CD14-positive monocyte (primary cell): Measurements from ENCODE around the gene RGS9. TPM values are rescaled to one million over a fixed set of nuclear protein-coding genes. Genes with fewer than 3 reads are reported as not detected.

Experiments
- DNase-seq, 3 donors: peaks; one replicate each; pipeline ENCODE4 v3.0.0-alpha.2; 2011 to 2022
- H2AFZ ChIP-seq: 2 replicates; pipeline ENCODE4 v1.6.0; 2012; ENCODE audit warnings: mild to moderate bottlenecking, low read depth, low read length, inconsistent platforms; ENCODE audit not compliant: insufficient read depth, poor library complexity, severe bottlenecking
- H3K27ac ChIP-seq, 2 donors: 1 replicate in 1 of 2; 2 replicates in 1 of 2; pipeline ENCODE4 v1.5.1; 2012 to 2013; ENCODE audit warnings: low read length in 2 of 2, control low read depth in 1 of 2, inconsistent platforms in 1 of 2, low read depth in 1 of 2, mild to moderate bottlenecking in 1 of 2
- H3K27me3 ChIP-seq, 2 donors: one replicate each; pipeline versions ENCODE4 v1.6.0 to v1.6.1; 2011 to 2013; ENCODE audit warnings: low read length in 2 of 2; ENCODE audit not compliant: control insufficient read depth in 2 of 2, insufficient read depth in 2 of 2
- H3K36me3 ChIP-seq, 2 donors: replicated peaks in 1 of 2; 1 replicate in 1 of 2; 2 replicates in 1 of 2; pipeline versions ENCODE4 v1.5.1 to v1.6.1; 2012 to 2013; ENCODE audit warnings: low read length in 2 of 2, control low read depth in 1 of 2, inconsistent platforms in 1 of 2, mild to moderate bottlenecking in 1 of 2; ENCODE audit not compliant: insufficient read depth in 2 of 2, control insufficient read depth in 1 of 2
- H3K4me1 ChIP-seq, 2 donors: 1 replicate in 1 of 2; 2 replicates in 1 of 2; pipeline versions ENCODE4 v1.5.1 to v1.6.1; 2012 to 2013; ENCODE audit warnings: low read length in 2 of 2, control low read depth in 1 of 2, inconsistent platforms in 1 of 2, mild to moderate bottlenecking in 1 of 2, moderate library complexity in 1 of 2; ENCODE audit not compliant: insufficient read depth in 2 of 2, control insufficient read depth in 1 of 2
- H3K4me2 ChIP-seq: replicated peaks from 2 replicates; pipeline ENCODE3; 2012; ENCODE audit warnings: low read length, moderate library complexity, mild to moderate bottlenecking; ENCODE audit not compliant: poor library complexity, severe bottlenecking; ENCODE audit errors: extremely low read depth
- H3K4me3 ChIP-seq, 3 experiments: fragments of 200-600 bp in 1 of 3; sonication (generic) in 1 of 3; replicated peaks in 1 of 3; 1 replicate in 2 of 3; 2 replicates in 1 of 3; pipeline ENCODE4 v1.5.1; 2011 to 2013; ENCODE audit warnings: low read length in 3 of 3, mild to moderate bottlenecking in 3 of 3, control low read depth in 2 of 3, low read depth in 2 of 3, inconsistent platforms in 1 of 3, moderate library complexity in 1 of 3
- H3K79me2 ChIP-seq: 2 replicates; pipeline ENCODE4 v1.6.0; 2012; ENCODE audit warnings: mild to moderate bottlenecking, control low read depth, inconsistent platforms, low read length, moderate library complexity; ENCODE audit not compliant: insufficient read depth
- H3K9ac ChIP-seq: 2 replicates; pipeline ENCODE4 v1.6.0; 2017; ENCODE audit warnings: low read length, mild to moderate bottlenecking; ENCODE audit not compliant: insufficient read depth, poor library complexity, severe bottlenecking
- H3K9me3 ChIP-seq, 2 donors: replicated peaks in 1 of 2; 1 replicate in 1 of 2; 2 replicates in 1 of 2; pipeline versions ENCODE4 v1.5.1 to v1.6.1; 2012 to 2013; ENCODE audit warnings: low read length in 2 of 2, control low read depth in 1 of 2; ENCODE audit not compliant: control insufficient read depth in 1 of 2, insufficient read depth in 1 of 2
- H4K20me1 ChIP-seq: 2 replicates; pipeline ENCODE4 v1.6.0; 2012; ENCODE audit warnings: mild to moderate bottlenecking, low read length, control low read depth, moderate library complexity; ENCODE audit not compliant: insufficient read depth
- H3K27ac Mint-ChIP-seq, 7 donors: one replicate each; pipeline ENCODE4 v1.8.0; 2020; ENCODE audit warnings: mild to moderate bottlenecking in 7 of 7, mixed read lengths in 7 of 7, moderate library complexity in 6 of 7, inconsistent platforms in 2 of 7
- H3K27me3 Mint-ChIP-seq, 3 donors: one replicate each; pipeline ENCODE4 v1.8.0; 2021 to 2022; ENCODE audit warnings: low read depth in 3 of 3, mild to moderate bottlenecking in 3 of 3, mixed read lengths in 3 of 3, moderate library complexity in 3 of 3, inconsistent platforms in 1 of 3
- H3K36me3 Mint-ChIP-seq, 2 donors: one replicate each; pipeline ENCODE4 v1.8.0; 2020; ENCODE audit warnings: mixed read lengths in 2 of 2, inconsistent platforms in 1 of 2, mild to moderate bottlenecking in 1 of 2
- H3K4me1 Mint-ChIP-seq: one replicate; pipeline ENCODE4 v1.8.0; 2020; ENCODE audit warnings: mild to moderate bottlenecking, mixed read lengths
- H3K4me3 Mint-ChIP-seq, 2 donors: one replicate each; pipeline ENCODE4 v1.8.0; 2020; ENCODE audit warnings: mild to moderate bottlenecking in 2 of 2, mixed read lengths in 2 of 2, moderate library complexity in 1 of 2
- H3K9me3 Mint-ChIP-seq, 7 donors: one replicate each; pipeline ENCODE4 v1.8.0; 2020 to 2022; ENCODE audit warnings: mixed read lengths in 7 of 7, mild to moderate bottlenecking in 6 of 7, moderate library complexity in 6 of 7, inconsistent platforms in 2 of 7
- WGBS: methylation state at CpG from one replicate; pipeline ENCODE4 v1.1.5; 2013; ENCODE audit warnings: missing lambda C conversion rate; ENCODE audit not compliant: insufficient coverage; 5-methylcytosine and 5-hydroxymethylcytosine counted together
- intact Hi-C, 2 donors: fragments of 100-400 bp; cut with micrococcal nuclease; formaldehyde crosslinking; loops; one replicate each; pipeline versions ENCODE4 v1.15.0 to v1.15.1; 2023
- polyA plus RNA-seq, 3 donors: library from polyadenylated mRNA; depleted of rRNA in 1 of 3; unstranded in 2 of 3; stranded (reverse) in 1 of 3; fragments of 300-500 nt in 2 of 3; fragments of >200 nt in 1 of 3; fragmentation: Illumina TruSeq in 2 of 3; gene quantifications; 1 replicate in 2 of 3; 2 replicates in 1 of 3; pipeline ENCODE4 v1.2.3, GENCODE V29; 2012 to 2021
- TF ChIP-seq, protein P1 (sequence below): fragments of 200-600 bp; IDR thresholded peaks from one replicate; pipeline ENCODE4 v1.8.0; 2022; ENCODE audit warnings: antibody characterized with exemption, mild to moderate bottlenecking

The RGS9 gene
- polyA plus RNA-seq, 3 donors = 0.08 TPM; not detected in 2

DNA sequence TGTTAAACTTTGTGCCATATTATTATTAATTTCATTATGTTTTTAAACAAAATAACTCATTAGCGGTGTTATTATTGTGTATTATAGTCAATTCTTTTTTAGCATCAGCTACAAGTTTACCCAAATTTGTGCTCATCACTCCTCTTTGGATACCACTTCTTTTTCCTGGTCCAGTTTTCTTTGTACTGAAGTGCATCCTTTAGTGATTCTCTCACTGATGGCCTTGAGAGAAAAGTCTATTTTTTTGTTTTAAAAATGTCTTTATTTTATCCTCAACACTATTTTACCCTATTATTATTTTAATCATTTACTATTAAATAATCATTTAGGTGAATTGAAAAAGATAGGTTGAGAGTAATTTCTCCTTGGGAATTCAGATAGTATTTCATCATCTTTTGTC lies 99.2 kb downstream of the RGS9 start:
- no peak overlapping the region for H3K4me2 ChIP-seq
- H3K36me3 ChIP-seq = no peaks in the 10 kb centered on the region
- no peak overlapping the region for H3K27ac ChIP-seq
- no peaks in the 10 kb centered on the region for H3K36me3 Mint-ChIP-seq
- no CpG with 5 or more reads among the region's 1 CpG for WGBS
- no peak overlapping the region for H3K4me3 ChIP-seq
- no peak overlapping the region for H2AFZ ChIP-seq
- H3K4me3 Mint-ChIP-seq = no peak overlapping the region
- H3K4me1 Mint-ChIP-seq = no peaks in the 10 kb centered on the region
- H3K27ac Mint-ChIP-seq = no peak overlapping the region
- H3K9me3 ChIP-seq = no peaks in the 10 kb centered on the region
- no peaks in the 10 kb centered on the region for H3K79me2 ChIP-seq
- no peaks in the 10 kb centered on the region for H4K20me1 ChIP-seq
- H3K9ac ChIP-seq = no peak overlapping the region
- H3K4me1 ChIP-seq = no peaks in the 10 kb centered on the region
- H3K27me3 Mint-ChIP-seq = peaks cover 14 to 27% (median 26%) of the 10 kb centered on the region in 3 donors
- TF ChIP-seq, protein P1, sequence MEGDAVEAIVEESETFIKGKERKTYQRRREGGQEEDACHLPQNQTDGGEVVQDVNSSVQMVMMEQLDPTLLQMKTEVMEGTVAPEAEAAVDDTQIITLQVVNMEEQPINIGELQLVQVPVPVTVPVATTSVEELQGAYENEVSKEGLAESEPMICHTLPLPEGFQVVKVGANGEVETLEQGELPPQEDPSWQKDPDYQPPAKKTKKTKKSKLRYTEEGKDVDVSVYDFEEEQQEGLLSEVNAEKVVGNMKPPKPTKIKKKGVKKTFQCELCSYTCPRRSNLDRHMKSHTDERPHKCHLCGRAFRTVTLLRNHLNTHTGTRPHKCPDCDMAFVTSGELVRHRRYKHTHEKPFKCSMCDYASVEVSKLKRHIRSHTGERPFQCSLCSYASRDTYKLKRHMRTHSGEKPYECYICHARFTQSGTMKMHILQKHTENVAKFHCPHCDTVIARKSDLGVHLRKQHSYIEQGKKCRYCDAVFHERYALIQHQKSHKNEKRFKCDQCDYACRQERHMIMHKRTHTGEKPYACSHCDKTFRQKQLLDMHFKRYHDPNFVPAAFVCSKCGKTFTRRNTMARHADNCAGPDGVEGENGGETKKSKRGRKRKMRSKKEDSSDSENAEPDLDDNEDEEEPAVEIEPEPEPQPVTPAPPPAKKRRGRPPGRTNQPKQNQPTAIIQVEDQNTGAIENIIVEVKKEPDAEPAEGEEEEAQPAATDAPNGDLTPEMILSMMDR = no peak
- peaks cover 0 to 4% of the 10 kb centered on the region in 2 donors for H3K27me3 ChIP-seq
- no peak for DNase-seq
- intact Hi-C loops = no loop called here
- H3K9me3 Mint-ChIP-seq = peaks cover 0 to 9% (median 5%) of the 10 kb centered on the region in 7 donors

DNA sequence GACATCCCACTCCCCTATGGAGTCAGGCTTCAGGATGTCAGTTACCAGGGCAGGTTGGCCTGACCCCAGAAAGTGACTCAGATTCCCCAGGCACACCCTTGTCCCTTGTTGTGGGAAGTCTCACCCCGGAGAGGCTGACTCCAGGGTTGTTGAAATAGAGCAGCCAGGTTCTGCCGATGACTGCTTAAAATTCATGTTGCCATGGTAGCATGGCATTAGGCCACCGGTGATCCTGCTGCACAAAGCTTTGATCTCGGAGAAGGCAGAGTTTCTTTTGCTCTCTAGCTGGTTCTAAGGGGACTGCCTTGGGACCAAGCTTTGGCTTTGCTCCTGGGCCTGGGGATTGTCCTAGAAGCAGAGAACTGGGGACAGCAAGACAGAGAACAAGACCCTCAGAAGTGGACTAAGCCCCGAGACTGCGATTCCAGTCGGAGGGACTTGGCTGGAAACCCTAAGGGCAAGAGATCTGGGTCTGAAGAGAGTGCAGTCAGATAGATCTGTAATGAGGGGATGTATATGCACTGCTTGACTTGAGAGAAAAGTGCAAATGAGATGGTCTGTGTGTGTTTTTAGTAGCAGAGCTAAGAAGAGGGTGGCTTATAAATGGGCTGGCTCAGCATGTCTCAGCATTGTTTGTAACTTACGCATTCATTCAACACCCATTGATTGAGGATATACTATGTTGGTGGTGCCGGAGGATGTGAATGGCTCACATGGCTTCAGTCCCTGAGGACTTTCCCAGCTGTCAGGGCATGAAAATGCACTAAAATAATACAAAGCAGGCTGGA lies 106.9 kb downstream of the RGS9 start:
- intact Hi-C loops = no loop called here
- no peaks in the 10 kb centered on the region for H3K4me1 ChIP-seq
- H3K36me3 ChIP-seq = no peaks in the 10 kb centered on the region
- TF ChIP-seq, protein P1 = no peak
- no peak overlapping the region for H2AFZ ChIP-seq
- Mint-ChIP-seq H3K27me3 (peaks cover 27 to 46% (median 30%) of the 10 kb centered on the region in 3 donors), H3K4me3 (no peak overlapping the region), H3K27ac (peak overlapping the region in 1 of 7 donors; percentile 25), H3K4me1 (no peaks in the 10 kb centered on the region), H3K36me3 (no peaks in the 10 kb centered on the region), H3K9me3 (no peaks in the 10 kb centered on the region)
- 53% methylated on average over 8 of the region's 9 CpGs for WGBS
- no peak for DNase-seq
- H4K20me1 ChIP-seq = no peaks in the 10 kb centered on the region
- no peak overlapping the region for H3K27ac ChIP-seq
- no peak overlapping the region for H3K4me3 ChIP-seq
- no peak overlapping the region for H3K4me2 ChIP-seq
- H3K79me2 ChIP-seq = no peaks in the 10 kb centered on the region
- H3K27me3 ChIP-seq = peaks cover 2 to 10% of the 10 kb centered on the region in 2 donors
- no peaks in the 10 kb centered on the region for H3K9me3 ChIP-seq
- no peak overlapping the region for H3K9ac ChIP-seq
